Measurements from ENCODE around the gene GZF1.

- TF ChIP-seq CTCF (IDR thresholded peaks at IDR 0.05; ENCODE audit: low read depth, low read length, poor library complexity, severe bottlenecking) (no peak), EZH2phosphoT487 (IDR thresholded peaks at IDR 0.05; ENCODE audit: borderline replicate concordance, low read length) (no peak)
These were observed 34.2 kb upstream of the GZF1 start for GRCh38 chr20:23327617-23328333.

Measured in DOHH2 (cell line).